NCI-H1105 treated with DMSO at 0.1 percent for 48 hours (cell line): Measurements from ENCODE around the gene GPX1.
"Not testable (repeated sequence)": the region's sequence is repeated elsewhere in the genome, so short reads cannot be mapped to it uniquely, and the experiment has no call there.

Experiments
- DNase-seq: peaks from one replicate; lab custom pipeline; 2025; lab: John Stamatoyannopoulos, UW

GPX1 gene

DNA sequence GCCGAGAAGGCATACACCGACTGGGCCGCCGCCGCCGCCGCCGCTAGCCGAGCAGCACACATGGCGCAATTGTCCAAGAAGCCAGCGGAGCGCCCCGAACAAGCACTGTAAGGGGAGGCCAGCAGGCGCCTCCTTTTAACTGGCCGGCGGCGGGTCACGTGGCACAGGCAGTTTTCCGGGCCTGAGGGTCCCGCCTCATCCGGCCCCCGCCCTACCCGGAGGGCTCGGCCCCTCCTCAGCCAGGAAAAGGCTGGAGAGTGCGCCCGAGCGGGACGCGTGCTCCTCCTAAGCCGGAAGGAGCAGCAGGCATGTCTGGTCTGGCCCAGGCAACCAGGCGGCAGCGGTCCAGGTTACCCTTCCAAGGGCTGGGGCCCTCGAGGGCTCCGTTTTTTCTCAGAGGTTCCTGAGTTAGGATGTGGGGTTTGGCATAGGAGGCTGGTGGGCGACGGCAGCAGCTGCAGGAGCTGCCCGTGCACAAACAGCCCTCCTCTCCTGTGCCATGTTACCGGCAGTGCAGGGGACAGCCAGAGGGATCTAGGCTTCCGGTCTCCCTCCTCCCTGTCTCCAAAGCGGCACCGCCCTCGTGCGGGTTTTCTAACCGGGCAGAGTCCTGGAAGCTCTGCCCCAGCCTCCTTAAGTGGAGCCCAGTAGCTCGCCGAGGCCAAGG, at the start of gene GPX1:
Gene GPX1 (minus strand): TSS at position 137 of the 667 bp plus-strand sequence. CDS start 75 bp downstream, at position 62.
- peak; percentile 88 for DNase-seq

DNA sequence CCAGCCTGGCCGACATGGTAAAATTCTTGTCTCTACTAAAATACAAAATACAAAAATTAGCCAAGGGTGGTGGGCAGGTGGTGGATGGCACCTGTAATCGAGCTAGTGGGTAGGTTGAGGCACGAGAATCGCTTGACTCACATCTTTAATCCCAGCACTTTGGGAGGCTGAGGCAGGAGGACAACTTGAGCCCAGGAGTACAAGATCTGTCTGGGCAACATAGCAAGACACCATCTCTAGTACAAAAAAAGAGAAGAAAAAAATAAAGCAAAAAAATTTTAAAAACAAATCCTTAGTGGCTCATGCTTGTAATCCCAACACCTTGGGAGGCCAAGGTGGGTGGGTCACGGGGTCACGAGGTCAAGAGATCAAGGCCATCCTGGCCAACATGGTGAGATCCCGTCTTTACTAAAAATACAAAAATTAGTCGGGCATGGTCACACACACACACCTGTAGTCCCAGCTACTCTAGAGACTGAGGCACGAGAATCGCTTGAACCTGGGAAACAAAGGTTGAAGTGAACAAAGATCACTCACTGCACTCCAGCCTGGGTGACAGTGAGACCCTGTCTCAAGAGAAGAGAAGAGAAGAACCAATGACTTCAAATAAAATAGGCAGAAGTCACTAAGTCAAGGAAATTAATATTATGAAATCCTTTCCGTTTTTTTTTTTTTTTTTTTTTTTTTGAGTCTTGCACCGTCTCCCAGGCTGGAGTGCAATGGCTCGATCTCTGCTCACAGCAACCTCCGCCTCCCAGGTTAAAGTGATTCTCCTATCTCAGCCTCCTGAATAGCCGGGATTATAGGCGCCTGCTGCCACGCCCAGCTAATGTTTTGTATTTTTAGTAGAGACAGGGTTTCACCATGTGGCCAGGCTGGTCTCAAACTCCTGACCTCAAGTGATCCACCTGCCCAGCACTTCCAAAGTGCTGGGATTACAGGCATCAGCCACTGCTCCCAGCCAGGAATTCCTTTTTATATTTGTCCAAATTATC, 48.7 kb upstream of the GPX1 start:
- DNase-seq: no peak

DNA sequence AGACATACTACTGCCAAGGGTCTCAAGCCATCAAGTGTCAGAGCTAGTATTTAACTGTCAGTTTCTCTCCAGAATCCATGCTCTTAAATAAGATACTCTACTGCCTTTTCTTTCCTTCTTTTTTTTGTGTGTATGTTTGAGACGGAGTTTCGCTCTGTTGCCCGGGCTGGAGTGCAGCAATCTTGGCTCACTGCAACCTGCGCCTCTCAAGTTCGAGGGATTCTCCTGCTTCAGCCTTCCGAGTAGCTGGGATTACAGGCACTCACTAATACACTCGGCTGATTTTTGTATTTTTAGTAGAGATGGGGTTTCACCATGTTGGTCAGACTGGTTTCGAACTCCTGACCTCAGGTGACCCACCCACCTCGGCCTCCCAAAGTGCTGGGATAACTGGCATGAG, 47.4 kb upstream of the GPX1 start:
- not testable (repeated sequence) for DNase-seq

DNA sequence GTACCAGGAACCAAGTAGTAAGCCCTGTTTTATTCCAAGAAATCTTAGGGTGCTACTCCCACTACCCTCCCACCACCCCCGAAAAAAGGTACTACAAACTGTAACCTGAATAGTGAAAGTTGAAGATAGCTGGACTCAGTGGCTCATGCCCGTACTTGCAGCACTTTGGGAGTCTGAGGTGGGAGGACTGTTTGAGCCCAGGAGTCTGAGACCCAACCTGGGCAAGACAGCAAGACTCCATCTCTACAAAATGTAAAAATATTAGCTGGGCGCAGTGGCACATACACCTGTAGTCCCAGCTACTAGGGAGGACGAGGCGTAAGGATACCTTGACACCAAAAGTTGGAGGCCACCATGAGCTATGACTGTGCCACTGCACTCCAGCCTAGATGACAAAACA, 45.7 kb upstream of the GPX1 start:
- DNase-seq: no peak

- no peak for DNase-seq
These were observed 43.6 kb upstream of the GPX1 start for GRCh38 chr3:49401766-49402165.

DNA sequence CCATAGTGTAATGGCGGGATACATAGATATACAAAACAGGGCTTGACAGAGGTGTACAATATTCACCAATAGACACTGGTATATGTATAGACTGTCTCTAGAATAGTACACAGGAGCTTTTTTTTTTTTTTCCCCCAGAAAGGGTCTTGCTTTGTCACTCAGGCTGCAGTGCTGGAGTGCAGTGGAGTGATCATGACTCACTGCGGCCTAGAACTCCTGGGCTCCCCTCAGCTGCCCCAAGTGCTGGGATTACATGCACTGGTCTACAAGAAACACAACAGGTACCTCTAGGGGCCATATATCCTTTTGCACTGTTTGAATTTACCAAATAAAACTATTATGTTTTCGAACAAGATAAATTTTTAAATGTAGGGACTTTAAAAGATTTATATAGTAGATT, 41.3 kb upstream of the GPX1 start:
- no peak for DNase-seq

DNA sequence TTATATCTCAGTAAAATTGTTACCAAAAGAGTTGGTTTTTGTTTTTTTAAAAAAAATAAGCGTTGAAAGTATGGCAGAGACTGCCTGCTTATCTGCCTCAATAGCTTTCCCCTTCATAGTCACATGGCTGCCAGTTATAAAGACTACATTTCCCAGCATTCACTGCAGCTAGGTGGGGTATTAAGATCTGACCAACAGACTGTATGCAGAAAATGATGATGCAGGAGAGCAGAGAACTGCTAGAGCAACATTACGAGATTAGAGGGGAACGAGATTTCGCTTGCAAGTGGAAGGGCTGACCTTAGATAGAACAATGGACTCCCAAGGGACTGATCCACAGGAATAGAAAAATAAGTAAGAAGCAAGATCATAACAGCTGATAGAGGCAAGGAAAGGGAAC, 39.3 kb upstream of the GPX1 start:
- no peak for DNase-seq

GRCh38 chr3:49391310-49391709, 33.2 kb upstream of the GPX1 start:
- not testable (repeated sequence) for DNase-seq

- DNase-seq: no peak
These were observed 31.1 kb upstream of the GPX1 start for GRCh38 chr3:49389297-49389696.

GRCh38 chr3:49388289-49388820, 30.2 kb upstream of the GPX1 start:
- DNase-seq: no peak

DNA sequence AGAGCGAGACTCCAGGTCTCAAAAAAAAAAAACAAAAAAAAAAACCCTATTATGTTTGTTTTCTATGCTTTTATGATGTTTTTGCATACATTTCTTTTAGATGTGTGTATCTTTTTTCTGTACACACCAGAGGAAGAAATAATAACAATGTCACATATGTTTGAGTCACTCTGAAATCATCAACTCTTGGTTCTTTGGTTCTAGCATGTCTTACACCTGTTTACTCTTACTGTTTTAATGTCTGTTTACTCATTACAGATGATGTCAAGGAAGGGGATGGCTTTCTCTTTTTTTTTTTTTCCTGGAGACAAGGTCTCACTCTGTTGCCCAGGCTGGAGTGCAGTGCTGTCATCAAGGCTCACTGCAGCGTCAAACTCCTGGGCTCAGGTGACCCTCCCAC, 29.6 kb upstream of the GPX1 start:
- no peak for DNase-seq

DNA sequence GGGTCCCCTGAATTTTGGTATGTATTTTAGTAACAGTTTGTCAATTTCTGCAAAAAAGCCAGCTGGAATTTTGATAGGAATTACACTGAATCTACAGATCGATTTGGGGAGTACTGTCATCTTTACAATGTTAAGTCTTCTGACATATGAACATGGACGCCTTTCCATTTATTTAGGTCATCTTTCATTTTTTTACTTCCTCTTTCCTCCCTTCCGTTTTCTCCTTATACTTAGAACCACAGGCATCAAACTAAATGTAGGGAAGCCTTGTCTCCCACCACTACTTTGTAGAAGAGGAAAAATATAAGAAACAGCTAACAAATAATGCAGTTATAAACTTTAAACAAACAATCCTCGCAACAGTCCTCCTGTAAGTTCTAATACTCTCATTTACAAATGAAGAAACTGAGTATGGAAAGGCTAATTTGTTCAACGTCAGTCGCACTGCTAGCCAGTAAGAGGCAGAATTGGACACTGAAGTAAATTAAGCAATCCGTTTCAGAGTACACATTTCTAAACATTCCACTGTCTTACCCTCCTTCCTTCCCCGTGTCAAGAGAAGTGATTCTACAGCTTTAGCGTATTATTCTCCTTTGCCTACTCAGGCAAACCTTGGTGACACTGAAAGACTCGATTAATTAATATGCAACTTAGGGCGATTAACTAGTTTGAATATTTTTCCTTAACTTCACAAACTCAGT, 28.1 kb upstream of the GPX1 start:
- no peak for DNase-seq

GRCh38 chr3:49385617-49386016, 27.5 kb upstream of the GPX1 start:
- no peak for DNase-seq

- DNase-seq: no peak
These were observed 25.2 kb upstream of the GPX1 start for GRCh38 chr3:49383387-49383786.

- no peak for DNase-seq
These were observed 20.2 kb upstream of the GPX1 start for GRCh38 chr3:49378249-49378895.

DNA sequence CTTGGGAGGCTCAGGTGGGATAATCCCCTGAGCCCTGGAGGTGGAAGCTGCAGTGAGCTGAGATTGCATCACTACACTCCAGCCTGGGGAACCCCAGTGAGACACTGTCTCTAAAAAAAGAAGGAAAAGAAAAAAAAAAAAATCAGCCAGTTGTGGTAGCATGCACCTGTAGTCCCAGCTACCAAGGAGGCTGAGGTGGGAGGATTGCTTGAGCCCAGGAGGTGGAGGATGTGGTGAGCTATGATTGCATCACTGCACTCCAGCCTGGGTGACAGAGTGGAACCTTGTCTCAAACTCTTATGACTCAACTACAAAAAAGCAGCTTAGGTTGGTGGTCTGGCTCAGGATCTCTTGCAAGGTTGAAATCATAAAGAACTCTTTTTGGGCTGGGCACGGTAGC, 19.3 kb upstream of the GPX1 start:
- no peak for DNase-seq

DNA sequence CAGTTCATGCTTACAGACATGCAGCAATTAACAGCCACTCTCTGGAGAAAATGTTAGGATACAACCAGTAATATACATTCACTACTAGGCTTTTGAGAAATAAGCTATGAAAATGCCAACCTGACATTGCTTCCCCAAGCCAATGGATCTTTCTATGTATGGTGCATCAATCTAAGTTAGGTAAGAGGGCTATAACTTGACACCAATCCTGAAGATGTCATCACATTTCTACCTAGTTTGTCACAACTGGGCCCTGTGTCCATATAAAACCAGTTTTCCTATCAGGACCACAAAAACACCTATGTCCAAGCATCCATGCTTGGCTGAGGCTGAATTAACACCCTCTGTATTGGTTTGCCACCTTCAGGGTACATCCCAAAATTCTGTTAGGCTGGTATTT, 13.8 kb upstream of the GPX1 start:
- no peak for DNase-seq

DNA sequence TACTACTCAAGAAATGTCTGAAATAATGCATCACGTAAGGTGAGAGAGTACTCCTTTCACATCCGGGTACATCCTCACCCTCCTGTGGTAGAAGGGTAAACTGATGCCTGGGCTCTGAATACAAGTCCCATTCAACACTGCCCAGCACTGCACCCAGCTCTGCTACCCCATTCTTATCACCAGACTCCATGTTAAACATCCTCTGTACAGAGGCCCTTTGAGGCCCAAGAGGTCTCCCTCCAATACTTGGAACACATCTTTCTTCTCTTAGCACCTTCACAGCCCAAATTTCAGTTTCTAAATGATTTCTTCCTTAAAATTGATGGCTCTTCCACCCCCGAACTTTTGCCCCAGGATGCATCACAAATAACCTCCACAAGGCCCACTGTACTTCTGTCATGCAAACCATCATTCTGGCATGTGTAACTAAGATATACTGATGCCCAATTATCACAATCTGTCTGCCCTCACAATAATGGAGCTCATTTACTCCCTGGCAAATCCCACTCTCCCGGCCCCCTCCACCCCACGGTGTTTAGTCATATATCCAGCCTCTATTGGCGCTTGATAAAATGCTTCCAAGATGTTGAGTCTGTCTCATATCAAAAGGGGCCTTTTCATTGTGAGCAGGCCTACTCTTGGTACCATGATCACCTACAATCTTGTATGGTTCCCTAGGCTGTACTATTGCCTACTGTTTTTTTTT, 12.6 kb upstream of the GPX1 start:
- no peak for DNase-seq

- no peak for DNase-seq
These were observed 4.4 kb upstream of the GPX1 start for GRCh38 chr3:49362561-49362960.

DNA sequence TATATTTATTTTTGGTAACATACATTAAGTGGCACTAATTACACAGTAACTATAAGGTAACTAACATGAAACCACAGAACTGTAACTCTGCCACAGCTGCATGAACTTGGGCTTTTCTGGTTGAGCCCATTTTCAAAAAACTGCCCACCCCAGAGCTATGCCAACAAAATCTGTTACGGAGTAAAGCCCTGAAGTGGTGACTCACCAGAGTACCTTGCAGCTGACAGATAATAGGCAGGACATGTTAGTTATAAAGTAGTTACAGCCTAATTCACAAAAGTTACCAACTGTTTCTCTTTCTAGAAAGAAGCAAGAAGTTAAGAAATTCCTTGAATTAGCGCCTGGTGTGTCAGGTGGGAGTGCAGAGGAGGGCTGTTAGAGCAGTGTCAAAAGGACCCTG, 1.5 kb upstream of the GPX1 start:
- no peak for DNase-seq

DNA sequence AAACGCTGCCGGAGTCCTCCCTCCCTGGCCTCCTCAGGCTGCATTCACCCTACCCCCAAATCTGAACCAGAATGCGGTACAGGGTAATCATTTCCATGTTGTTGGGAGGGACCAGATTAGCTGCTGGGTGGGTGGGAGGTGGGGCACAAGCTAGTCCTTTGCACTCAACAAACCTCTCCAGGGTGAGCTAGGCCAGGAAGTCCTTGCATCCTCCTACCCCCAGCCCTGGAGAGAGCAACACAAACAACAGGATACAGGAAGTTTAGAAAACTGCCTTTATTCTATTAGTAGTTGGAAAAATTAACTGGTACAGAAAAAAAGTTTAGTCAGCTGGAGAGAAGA, 702 bp upstream of the GPX1 start:
- peak; percentile 55 for DNase-seq
